HG02571 (cell line): ENCODE measurements around the gene MTUS2.
"Not testable (repeated sequence)": the region's sequence is repeated elsewhere in the genome, so short reads cannot be mapped to it uniquely, and the experiment has no call there.

Experiments used
- ATAC-seq: cut with Tn5 transposase; IDR thresholded peaks from one replicate; pipeline ENCODE4 v1.9.1; 2021; ENCODE audit warnings: mild to moderate bottlenecking, moderate library complexity; ENCODE audit not compliant: unreplicated experiment

The MTUS2 gene

GRCh38 chr13:29294821-29295220, 474.7 kb downstream of the MTUS2 start:
- no peak for ATAC-seq

GRCh38 chr13:29301027-29301426, 480.9 kb downstream of the MTUS2 start:
- ATAC-seq: no peak

- no peak for ATAC-seq
Measured at GRCh38 chr13:29304148-29304547, 484.0 kb downstream of the MTUS2 start.

- ATAC-seq: no peak
Measured at GRCh38 chr13:29310806-29311205, 490.7 kb downstream of the MTUS2 start.

- ATAC-seq: no peak
Measured at GRCh38 chr13:29315847-29316246, 495.7 kb downstream of the MTUS2 start.

GRCh38 chr13:29317828-29318227, 497.7 kb downstream of the MTUS2 start:
- no peak for ATAC-seq

- no peak for ATAC-seq
Measured at GRCh38 chr13:29318741-29319140, 498.6 kb downstream of the MTUS2 start.

GRCh38 chr13:29319451-29319850, 499.3 kb downstream of the MTUS2 start:
- ATAC-seq: no peak

- ATAC-seq: no peak
Measured at GRCh38 chr13:29323954-29324353, 503.8 kb downstream of the MTUS2 start.

GRCh38 chr13:29324601-29325000, 504.5 kb downstream of the MTUS2 start:
- no peak for ATAC-seq

- ATAC-seq: no peak
Measured at GRCh38 chr13:29328501-29328900, 508.4 kb downstream of the MTUS2 start.

GRCh38 chr13:29336356-29336755, 516.2 kb downstream of the MTUS2 start:
- no peak for ATAC-seq

- no peak for ATAC-seq
Measured at GRCh38 chr13:29339386-29340272, 519.5 kb downstream of the MTUS2 start.

GRCh38 chr13:29345860-29346582, 525.9 kb downstream of the MTUS2 start:
- not testable (repeated sequence) for ATAC-seq

- ATAC-seq: no peak
Measured at GRCh38 chr13:29355029-29355428, 534.9 kb downstream of the MTUS2 start.

GRCh38 chr13:29359181-29359580, 539.0 kb downstream of the MTUS2 start:
- ATAC-seq: no peak

GRCh38 chr13:29361716-29362115, 541.6 kb downstream of the MTUS2 start:
- no peak for ATAC-seq

- ATAC-seq: peak; percentile 82
Measured at GRCh38 chr13:29362849-29363604, 542.9 kb downstream of the MTUS2 start.

- ATAC-seq: no peak
Measured at GRCh38 chr13:29369060-29369743, 549.1 kb downstream of the MTUS2 start.

- ATAC-seq: no peak
Measured at GRCh38 chr13:29379281-29379680, 559.1 kb downstream of the MTUS2 start.

- ATAC-seq: no peak
Measured at GRCh38 chr13:29379865-29380264, 559.7 kb downstream of the MTUS2 start.
